Measurements from ENCODE around the gene XPNPEP2. TPM values are rescaled to one million over a fixed set of nuclear protein-coding genes. Genes with fewer than 3 reads are reported as not detected.

XPNPEP2 gene
- total RNA-seq, 2 donors from 2014 or later, result 2.7 to 4.2 TPM

- no peaks in the 10 kb centered on the region for H3K9me3 ChIP-seq
- no peaks in the 10 kb centered on the region for H3K27me3 ChIP-seq (replicated peaks; ENCODE audit: insufficient read depth)
- DNase-seq (ENCODE audit: low spot score) (no peak), ATAC-seq (ENCODE audit: insufficient number of reproducible peaks, low FRiP score, low read depth) (no peak)
- no peak for TF ChIP-seq CTCF (IDR thresholded peaks at IDR 0.05)
- H3K36me3 ChIP-seq, result no peaks in the 10 kb centered on the region
- no peaks in the 10 kb centered on the region for H3K4me1 ChIP-seq (ENCODE audit: control insufficient read depth in 1 of 2, low read depth in 2 of 2)
- H3K4me3 ChIP-seq, result no peak overlapping the region
- H3K27ac ChIP-seq, result no peak overlapping the region
Measured at GRCh38 chrX:129791961-129792570, 53.3 kb downstream of the XPNPEP2 start.

DNA sequence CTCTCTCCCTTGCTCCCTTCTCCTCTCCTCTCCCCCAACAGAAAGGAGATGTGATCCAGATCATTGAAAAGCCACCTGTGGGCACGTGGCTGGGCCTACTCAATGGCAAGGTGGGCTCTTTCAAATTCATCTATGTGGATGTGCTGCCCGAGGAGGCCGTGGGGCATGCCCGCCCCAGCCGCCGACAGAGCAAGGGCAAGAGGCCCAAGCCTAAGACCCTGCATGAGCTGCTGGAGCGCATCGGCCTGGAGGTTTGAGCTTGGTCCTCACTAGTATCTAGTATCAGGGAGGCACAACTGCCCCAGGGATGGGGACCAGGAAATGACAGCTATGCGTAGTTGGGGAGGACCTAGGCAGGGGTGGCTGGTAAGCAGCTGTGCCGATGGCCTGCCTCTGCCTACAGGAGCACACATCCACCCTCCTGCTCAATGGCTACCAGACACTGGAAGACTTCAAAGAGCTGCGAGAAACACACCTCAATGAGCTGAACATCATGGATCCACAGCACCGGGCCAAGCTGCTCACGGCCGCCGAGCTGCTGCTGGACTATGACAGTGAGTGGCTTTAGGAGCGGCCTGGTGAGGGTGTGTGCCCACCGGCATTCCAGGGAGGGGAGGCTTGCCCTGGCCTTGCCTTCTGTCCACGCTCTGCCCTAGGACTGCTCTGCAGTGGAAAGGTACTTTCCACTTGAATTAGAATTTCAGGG lies 54.0 kb downstream of the XPNPEP2 start:
- no peak for DNase-seq (ENCODE audit: low spot score)
- Histone ChIP-seq H3K27me3 (replicated peaks; ENCODE audit: insufficient read depth) (no peaks in the 10 kb centered on the region), H3K4me1 (ENCODE audit: control insufficient read depth in 1 of 2, low read depth in 2 of 2) (no peaks in the 10 kb centered on the region), H3K27ac (no peak overlapping the region), H3K9me3 (no peaks in the 10 kb centered on the region), H3K4me3 (no peak overlapping the region), H3K36me3 (no peaks in the 10 kb centered on the region)
- no peak for ATAC-seq (ENCODE audit: insufficient number of reproducible peaks, low FRiP score, low read depth)
- no peak for TF ChIP-seq CTCF (IDR thresholded peaks at IDR 0.05)

DNA sequence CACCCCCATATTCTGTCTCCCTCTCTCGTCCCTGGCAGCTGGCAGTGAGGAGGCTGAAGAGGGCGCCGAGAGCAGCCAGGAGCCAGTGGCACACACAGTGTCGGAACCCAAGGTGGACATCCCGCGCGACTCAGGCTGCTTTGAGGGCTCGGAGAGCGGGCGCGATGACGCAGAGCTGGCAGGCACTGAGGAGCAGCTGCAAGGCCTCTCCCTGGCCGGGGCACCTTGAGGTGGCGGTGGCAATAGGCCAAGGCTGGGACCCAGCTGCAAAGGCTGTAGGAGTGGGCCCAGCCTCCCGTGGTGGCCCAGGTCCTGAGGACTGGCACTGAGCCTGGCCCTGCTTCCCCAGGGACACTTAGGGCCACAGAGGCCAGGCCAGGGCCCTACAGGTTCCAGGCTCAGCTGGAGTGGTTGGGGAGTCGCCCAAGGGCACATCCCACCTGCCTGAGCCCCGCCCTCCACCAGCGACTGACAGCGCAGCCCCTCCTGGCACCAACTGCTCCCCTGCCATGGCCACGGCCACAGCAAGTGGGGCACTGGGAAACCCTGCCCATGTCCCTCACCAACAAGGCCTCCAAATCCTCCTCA lies 54.9 kb downstream of the XPNPEP2 start:
- no peaks in the 10 kb centered on the region for H3K36me3 ChIP-seq
- H3K9me3 ChIP-seq, result no peaks in the 10 kb centered on the region
- no peak for TF ChIP-seq CTCF (IDR thresholded peaks at IDR 0.05)
- no peak overlapping the region for H3K4me3 ChIP-seq
- H3K27ac ChIP-seq, result no peak overlapping the region
- no peak for ATAC-seq (ENCODE audit: insufficient number of reproducible peaks, low FRiP score, low read depth)
- DNase-seq (ENCODE audit: low spot score), result no peak
- no peaks in the 10 kb centered on the region for H3K27me3 ChIP-seq (replicated peaks; ENCODE audit: insufficient read depth)
- H3K4me1 ChIP-seq (ENCODE audit: control insufficient read depth in 1 of 2, low read depth in 2 of 2), result no peaks in the 10 kb centered on the region

- Histone ChIP-seq H3K9me3 (no peaks in the 10 kb centered on the region), H3K4me3 (no peak overlapping the region), H3K27me3 (replicated peaks; ENCODE audit: insufficient read depth) (no peaks in the 10 kb centered on the region), H3K27ac (no peak overlapping the region), H3K36me3 (no peaks in the 10 kb centered on the region), H3K4me1 (ENCODE audit: control insufficient read depth in 1 of 2, low read depth in 2 of 2) (no peaks in the 10 kb centered on the region)
- DNase-seq (ENCODE audit: low spot score) (no peak), ATAC-seq (ENCODE audit: insufficient number of reproducible peaks, low FRiP score, low read depth) (no peak)
- no peak for TF ChIP-seq CTCF (IDR thresholded peaks at IDR 0.05)
Measured at GRCh38 chrX:129795584-129795983, 56.8 kb downstream of the XPNPEP2 start.

GRCh38 chrX:129797251-129797906 lies 58.6 kb downstream of the XPNPEP2 start:
- Histone ChIP-seq H3K27ac (no peak overlapping the region), H3K27me3 (replicated peaks; ENCODE audit: insufficient read depth) (no peaks in the 10 kb centered on the region), H3K36me3 (no peaks in the 10 kb centered on the region), H3K4me1 (ENCODE audit: control insufficient read depth in 1 of 2, low read depth in 2 of 2) (no peaks in the 10 kb centered on the region), H3K4me3 (no peak overlapping the region), H3K9me3 (no peaks in the 10 kb centered on the region)
- no peak for TF ChIP-seq CTCF (IDR thresholded peaks at IDR 0.05)
- DNase-seq (ENCODE audit: low spot score) (no peak), ATAC-seq (ENCODE audit: insufficient number of reproducible peaks, low FRiP score, low read depth) (no peak)
